GM18505 (cell line): ENCODE results near the gene PLCD4.

Experiments
- ATAC-seq: cut with Tn5 transposase; IDR thresholded peaks from one replicate; pipeline ENCODE4 v1.9.1; 2021; ENCODE audit not compliant: unreplicated experiment
- POLR2A ChIP-seq: IDR thresholded peaks from 4 replicates; pipeline ENCODE4 v1.6.1; 2011; ENCODE audit warnings: borderline replicate concordance; ENCODE audit not compliant: insufficient read depth, insufficient read length; ENCODE audit errors: extremely low read depth

PLCD4 gene

GRCh38 chr2:218663901-218664300 is 56.2 kb downstream of the PLCD4 start:
- no peak for ATAC-seq
- TF ChIP-seq POLR2A, result no peak

- ATAC-seq, result no peak
- TF ChIP-seq POLR2A, result no peak
Measured at GRCh38 chr2:218664653-218665052, 57.0 kb downstream of the PLCD4 start.

GRCh38 chr2:218671097-218671653 is 63.5 kb downstream of the PLCD4 start:
- ATAC-seq, result no peak
- TF ChIP-seq POLR2A, result no peak

- peak; percentile 81 for TF ChIP-seq POLR2A
- ATAC-seq, result peak; percentile 93
Measured at GRCh38 chr2:218671654-218672566, 64.2 kb downstream of the PLCD4 start, which contains the start of the genes RNF25 and STK36. RNF25 (minus strand) TSS chr2:218672002; CDS start chr2:218671970, 32 bp downstream. STK36 (plus strand) TSS chr2:218672086; CDS start chr2:218672830, 744 bp downstream.

GRCh38 chr2:218679119-218679518 is 71.4 kb downstream of the PLCD4 start:
- no peak for TF ChIP-seq POLR2A
- ATAC-seq, result no peak

GRCh38 chr2:218680061-218680460 is 72.4 kb downstream of the PLCD4 start:
- no peak for ATAC-seq
- no peak for TF ChIP-seq POLR2A
